ENCODE results near the gene UBE3C. TPM values are rescaled to one million over a fixed set of nuclear protein-coding genes. Genes with fewer than 3 reads are reported as not detected.
A peak's percentile ranks its signal among the peaks of the same experiment; 100 is the strongest.

Gene UBE3C
- total and polyA plus RNA-seq, 2 of the 13 experiments (the other 11 are each of a cell fraction or from before 2014, with no cell fraction given): 27.0 to 48.2 TPM

- TF ChIP-seq MYC (CRISPR knock-in tag; IDR thresholded peaks at IDR 0.05; ENCODE audit: borderline replicate concordance) (peak; percentile 46; the same call in 1 of the 2 replicates), IRF2 (CRISPR knock-in tag; IDR thresholded peaks at IDR 0.05) (no peak), TCF12 (IDR thresholded peaks at IDR 0.05) (no peak), TCF12 (CRISPR knock-in tag; IDR thresholded peaks at IDR 0.05) (no peak), ZSCAN29 (CRISPR knock-in tag; conservative IDR thresholded peaks at IDR 0.05) (no peak), ZFX (CRISPR knock-in tag; IDR thresholded peaks at IDR 0.05; ENCODE audit: low read depth) (0 out of 2 replicates have a peak, but pooled peaks have one; percentile 28), PITX1 (CRISPR knock-in tag; IDR thresholded peaks at IDR 0.05) (peak; percentile 18; the same call in 1 of the 2 replicates), THAP9 (CRISPR knock-in tag; IDR thresholded peaks at IDR 0.05; ENCODE audit: borderline replicate concordance) (peak; percentile 26; the same call in 1 of the 2 replicates), ZBTB46 (CRISPR knock-in tag; IDR thresholded peaks at IDR 0.05; ENCODE audit: borderline replicate concordance) (0 out of 2 replicates have a peak, but pooled peaks have one; percentile 74), MXD1 (CRISPR knock-in tag; IDR thresholded peaks at IDR 0.05) (no peak), ZFP91 (CRISPR knock-in tag; IDR thresholded peaks at IDR 0.05; ENCODE audit: borderline replicate concordance) (peak; percentile 22; the same call in 1 of the 2 replicates), NFE2L2 (IDR thresholded peaks at IDR 0.05; ENCODE audit: low read length) (0 out of 2 replicates have a peak, but pooled peaks have one; percentile 11), PHF8 (CRISPR knock-in tag; IDR thresholded peaks at IDR 0.05) (no peak), ZNF138 (CRISPR knock-in tag; IDR thresholded peaks at IDR 0.05; ENCODE audit: low read depth) (no peak), CTCF (CRISPR knock-in tag; IDR thresholded peaks at IDR 0.05) (0 out of 2 replicates have a peak, but pooled peaks have one; percentile 4), FOXM1 (CRISPR knock-in tag; IDR thresholded peaks at IDR 0.05) (no peak), ZSCAN20 (CRISPR knock-in tag; IDR thresholded peaks at IDR 0.05; ENCODE audit: borderline replicate concordance) (no peak), ZNF501 (CRISPR knock-in tag; IDR thresholded peaks at IDR 0.05) (peak; percentile 56; the same call in 1 of the 2 replicates), EP300 (IDR thresholded peaks at IDR 0.05; ENCODE audit: low read depth in 2 of 2, low read length in 2 of 2) (no peak), EP300 (CRISPR knock-in tag; IDR thresholded peaks at IDR 0.05; ENCODE audit: borderline replicate concordance) (no peak), NFKB2 (CRISPR knock-in tag; IDR thresholded peaks at IDR 0.05; ENCODE audit: borderline replicate concordance) (0 out of 2 replicates have a peak, but pooled peaks have one; percentile 55), RARA (CRISPR knock-in tag; IDR thresholded peaks at IDR 0.05) (peak; percentile 63)
Measured at GRCh38 chr7:157089100-157089610, 49.6 kb upstream of the UBE3C start (continued).

Data from HepG2 (cell line).